ENCODE data around the gene PAIP2.
"Not testable (repeated sequence)": the region's sequence is repeated elsewhere in the genome, so short reads cannot be mapped to it uniquely, and the experiment has no call there.

The PAIP2 gene

GRCh38 chr5:139341689-139342422 is at the start of gene PAIP2:
Gene PAIP2, plus strand, starts transcription at chr5:139341854. Its CDS starts 21,931 bp downstream, at chr5:139363785.
- DNase-seq (ENCODE audit: low spot score): peak; percentile 98

- no peak for DNase-seq (ENCODE audit: low spot score)
Observed at GRCh38 chr5:139293202-139293506, 48.5 kb upstream of the PAIP2 start.

- peak; percentile 91 for DNase-seq (ENCODE audit: low spot score)
Observed at GRCh38 chr5:139293507-139294373, 47.9 kb upstream of the PAIP2 start, which contains the start of gene MATR3. Gene MATR3, plus strand, starts transcription at chr5:139293740. Its CDS starts 13,676 bp downstream, at chr5:139307416.

GRCh38 chr5:139294374-139295165 is 47.1 kb upstream of the PAIP2 start:
- DNase-seq (ENCODE audit: low spot score): peak; percentile 83

GRCh38 chr5:139295346-139296057 is 46.2 kb upstream of the PAIP2 start:
- DNase-seq (ENCODE audit: low spot score): no peak

GRCh38 chr5:139296198-139296597 is 45.5 kb upstream of the PAIP2 start:
- no peak for DNase-seq (ENCODE audit: low spot score)

- DNase-seq (ENCODE audit: low spot score): no peak
Observed at GRCh38 chr5:139296862-139297326, 44.8 kb upstream of the PAIP2 start.

- DNase-seq (ENCODE audit: low spot score): no peak
Observed at GRCh38 chr5:139297439-139298133, 44.1 kb upstream of the PAIP2 start.

- no peak for DNase-seq (ENCODE audit: low spot score)
Observed at GRCh38 chr5:139298242-139298641, 43.4 kb upstream of the PAIP2 start.

GRCh38 chr5:139299486-139299885 is 42.2 kb upstream of the PAIP2 start:
- no peak for DNase-seq (ENCODE audit: low spot score)

- no peak for DNase-seq (ENCODE audit: low spot score)
Observed at GRCh38 chr5:139301808-139302499, 39.7 kb upstream of the PAIP2 start.

- no peak for DNase-seq (ENCODE audit: low spot score)
Observed at GRCh38 chr5:139304391-139305324, 37.0 kb upstream of the PAIP2 start.

- no peak for DNase-seq (ENCODE audit: low spot score)
Observed at GRCh38 chr5:139306197-139306596, 35.5 kb upstream of the PAIP2 start.

GRCh38 chr5:139306628-139307379 is 34.9 kb upstream of the PAIP2 start:
- DNase-seq (ENCODE audit: low spot score): no peak

- no peak for DNase-seq (ENCODE audit: low spot score)
Observed at GRCh38 chr5:139308797-139309196, 32.9 kb upstream of the PAIP2 start.

GRCh38 chr5:139310715-139311186 is 30.9 kb upstream of the PAIP2 start:
- not testable (repeated sequence) for DNase-seq (ENCODE audit: low spot score)

GRCh38 chr5:139312075-139312474 is 29.6 kb upstream of the PAIP2 start:
- DNase-seq (ENCODE audit: low spot score): no peak

GRCh38 chr5:139314276-139314675 is 27.4 kb upstream of the PAIP2 start:
- no peak for DNase-seq (ENCODE audit: low spot score)

Data from pons (tissue), 1 donor.